Body of pancreas (tissue), 4 donors: Measurements from ENCODE around the gene COBL. TPM values are rescaled to one million over a fixed set of nuclear protein-coding genes. Genes with fewer than 3 reads are reported as not detected.

Experiments used
- ATAC-seq: fragments of 150-250 bp; one replicate; pipeline ENCODE4 v1.9.1; 2016
- DNase-seq, 4 donors: peaks; one replicate each; pipeline ENCODE4 v3.0.0-alpha.2; 2019
- H3K27ac ChIP-seq, 4 donors: fragments of 200-600 bp; sonication (generic); 1 replicate in 3 of 4; 2 replicates in 1 of 4; pipeline versions ENCODE4 v1.5.1 to v1.6.1; 2016 to 2019; ENCODE audit warnings: mild to moderate bottlenecking in 1 of 4, mixed read lengths in 1 of 4, moderate library complexity in 1 of 4
- H3K27me3 ChIP-seq, 2 donors: fragments of 200-600 bp; sonication (generic); one replicate each; pipeline ENCODE4 v1.6.0; 2016; ENCODE audit warnings: mild to moderate bottlenecking in 1 of 2
- H3K36me3 ChIP-seq, 2 donors: fragments of 200-600 bp; sonication (generic); replicated peaks in 1 of 2; 2 replicates each; pipeline ENCODE4 v1.5.1; 2016; ENCODE audit warnings: low read depth in 2 of 2; ENCODE audit not compliant: insufficient read depth in 1 of 2
- H3K4me1 ChIP-seq: fragments of 200-600 bp; sonication (generic); one replicate; pipeline ENCODE4 v1.6.0; 2016
- H3K4me3 ChIP-seq, 2 donors: fragments of 200-600 bp; sonication (generic); 1 replicate in 1 of 2; 2 replicates in 1 of 2; pipeline ENCODE4 v1.5.1; 2016 to 2019
- H3K9me3 ChIP-seq, 3 donors: fragments of 200-600 bp; sonication (generic); 1 replicate in 2 of 3; 2 replicates in 1 of 3; pipeline ENCODE4 v1.5.1; 2016
- POLR2A ChIP-seq, 3 donors: fragments of 450-650 bp; IDR thresholded peaks; one replicate each; pipeline ENCODE4 v1.6.1; 2016; ENCODE audit warnings: antibody characterized with exemption in 3 of 3, mild to moderate bottlenecking in 2 of 3
- WGBS, 2 donors: methylation state at CpG; one replicate each; pipeline ENCODE4 v1.1.5; 2017; 5-methylcytosine and 5-hydroxymethylcytosine counted together
- intact Hi-C: fragments of 100-400 bp; cut with DNase I; formaldehyde crosslinking; loops from one replicate; pipeline ENCODE4 v1.15.1; 2023
- total RNA-seq, 2 donors: library from RNA; depleted of rRNA; stranded (reverse); fragments of >200 nt; gene quantifications; one replicate each; pipeline ENCODE4 v1.1.0, GENCODE V29; 2016
- TF ChIP-seq, protein P1 (sequence below), 7 experiments: fragments of 450-650 bp in 4 of 7; fragments of 200-600 bp in 3 of 7; sonication (generic) in 3 of 7; IDR thresholded peaks; one replicate each; pipeline ENCODE4 v1.5.1; 2016 to 2019; ENCODE audit warnings: antibody characterized with exemption in 7 of 7

The COBL gene
- total RNA-seq, 2 donors from 2014 or later = 22.3 to 25.4 TPM

- 23 to 35% methylated on average over 6 of the region's 6 CpGs for WGBS, 2 donors
- ATAC-seq (no peak), DNase-seq (no peak)
- no peaks in the 10 kb centered on the region for H3K27me3 ChIP-seq
- TF ChIP-seq POLR2A (IDR thresholded peaks at IDR 0.05) = no peak
- TF ChIP-seq, protein P1, sequence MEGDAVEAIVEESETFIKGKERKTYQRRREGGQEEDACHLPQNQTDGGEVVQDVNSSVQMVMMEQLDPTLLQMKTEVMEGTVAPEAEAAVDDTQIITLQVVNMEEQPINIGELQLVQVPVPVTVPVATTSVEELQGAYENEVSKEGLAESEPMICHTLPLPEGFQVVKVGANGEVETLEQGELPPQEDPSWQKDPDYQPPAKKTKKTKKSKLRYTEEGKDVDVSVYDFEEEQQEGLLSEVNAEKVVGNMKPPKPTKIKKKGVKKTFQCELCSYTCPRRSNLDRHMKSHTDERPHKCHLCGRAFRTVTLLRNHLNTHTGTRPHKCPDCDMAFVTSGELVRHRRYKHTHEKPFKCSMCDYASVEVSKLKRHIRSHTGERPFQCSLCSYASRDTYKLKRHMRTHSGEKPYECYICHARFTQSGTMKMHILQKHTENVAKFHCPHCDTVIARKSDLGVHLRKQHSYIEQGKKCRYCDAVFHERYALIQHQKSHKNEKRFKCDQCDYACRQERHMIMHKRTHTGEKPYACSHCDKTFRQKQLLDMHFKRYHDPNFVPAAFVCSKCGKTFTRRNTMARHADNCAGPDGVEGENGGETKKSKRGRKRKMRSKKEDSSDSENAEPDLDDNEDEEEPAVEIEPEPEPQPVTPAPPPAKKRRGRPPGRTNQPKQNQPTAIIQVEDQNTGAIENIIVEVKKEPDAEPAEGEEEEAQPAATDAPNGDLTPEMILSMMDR (IDR thresholded peaks at IDR 0.05) = no peak
- peaks cover 45% of the 10 kb centered on the region for H3K4me1 ChIP-seq
- H3K36me3 ChIP-seq = no peaks in the 10 kb centered on the region
- no peak overlapping the region for H3K4me3 ChIP-seq
- H3K9me3 ChIP-seq = no peaks in the 10 kb centered on the region
- peak overlapping the region in 3 of 4 donors; percentile 92 to 96 (median 94) for H3K27ac ChIP-seq
- intact Hi-C loops = loop anchor here (10.0 kb wide), 1 partner anchor 51 kb away; no protein-coding TSS in a partner anchor
Measured at GRCh38 chr7:51313738-51314425, 2.7 kb downstream of the COBL start.

- TF ChIP-seq, protein P1 (IDR thresholded peaks at IDR 0.05) = no peak
- no peak for TF ChIP-seq POLR2A (IDR thresholded peaks at IDR 0.05)
- no peak overlapping the region for H3K4me3 ChIP-seq
- intact Hi-C loops = loop anchor here (10.0 kb wide), 1 partner anchor 52 kb away; no protein-coding TSS in a partner anchor
- H3K4me1 ChIP-seq = peaks cover 48% of the 10 kb centered on the region
- no peaks in the 10 kb centered on the region for H3K9me3 ChIP-seq
- peak overlapping the region in 3 of 4 donors; percentile 92 to 96 (median 94) for H3K27ac ChIP-seq
- no peaks in the 10 kb centered on the region for H3K36me3 ChIP-seq
- ATAC-seq (no peak), DNase-seq (no peak)
- no peaks in the 10 kb centered on the region for H3K27me3 ChIP-seq
- 52 to 57% methylated on average over 5 of the region's 5 CpGs for WGBS, 2 donors
Measured at GRCh38 chr7:51312951-51313737, 3.5 kb downstream of the COBL start.

DNA sequence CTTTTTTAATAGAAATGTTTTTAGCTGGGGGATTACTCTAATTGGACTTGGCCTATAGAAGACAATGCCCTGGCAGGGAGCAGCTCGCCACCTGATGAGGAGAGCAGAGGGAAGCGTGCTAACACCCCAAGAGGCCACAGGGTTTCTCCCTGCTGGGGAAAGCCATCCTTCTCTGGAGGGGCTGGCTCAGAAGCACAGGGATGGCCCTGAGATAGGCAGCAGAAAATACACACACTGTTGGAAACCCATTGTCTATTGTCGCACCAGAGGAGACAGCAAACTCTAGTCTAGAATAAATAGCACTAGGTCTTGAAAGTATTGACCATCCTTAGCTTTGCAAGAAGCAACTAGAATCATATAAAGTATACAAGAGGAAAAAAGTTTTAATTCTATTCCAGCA is 5.4 kb downstream of the COBL start:
- ATAC-seq = no peak
- WGBS, 2 donors = 84 to 95% methylated on average over 3 of the region's 3 CpGs
- no peak for DNase-seq
- H3K27me3 ChIP-seq = no peaks in the 10 kb centered on the region
- no peak overlapping the region for H3K27ac ChIP-seq
- intact Hi-C loops = loop anchor here (10.0 kb wide), 1 partner anchor 54 kb away; no protein-coding TSS in a partner anchor
- no peaks in the 10 kb centered on the region for H3K36me3 ChIP-seq
- peaks cover 41% of the 10 kb centered on the region for H3K4me1 ChIP-seq
- H3K4me3 ChIP-seq = no peak overlapping the region
- H3K9me3 ChIP-seq = no peaks in the 10 kb centered on the region
- TF ChIP-seq, protein P1 (IDR thresholded peaks at IDR 0.05) = no peak
- TF ChIP-seq POLR2A (IDR thresholded peaks at IDR 0.05) = no peak

DNA sequence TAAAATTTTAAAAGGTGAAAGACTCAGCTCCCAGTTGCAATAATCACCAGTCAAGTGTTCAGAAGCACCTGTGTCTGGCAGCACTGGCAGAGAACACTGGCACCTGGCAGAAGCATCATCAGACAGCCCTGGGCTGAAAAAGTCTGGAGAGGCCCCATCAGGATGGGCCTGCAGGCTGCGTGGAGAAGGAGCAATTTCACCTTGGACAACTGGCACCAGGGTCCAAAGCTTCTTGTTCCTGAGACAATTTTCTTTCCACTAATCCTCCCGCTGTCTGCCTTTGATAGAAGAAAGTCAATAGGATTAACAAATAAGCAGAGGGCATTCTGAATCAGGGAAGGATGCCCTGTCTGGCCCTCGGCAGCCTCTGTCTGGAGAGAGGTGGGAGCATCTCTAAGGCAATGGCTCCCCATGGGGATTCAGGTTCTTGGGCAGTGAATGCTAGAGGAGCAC is 6.5 kb downstream of the COBL start:
- Histone ChIP-seq H3K4me1 (peaks cover 38% of the 10 kb centered on the region), H3K36me3 (no peaks in the 10 kb centered on the region), H3K4me3 (no peak overlapping the region), H3K27me3 (no peaks in the 10 kb centered on the region), H3K27ac (no peak overlapping the region), H3K9me3 (no peaks in the 10 kb centered on the region)
- TF ChIP-seq, protein P1 (IDR thresholded peaks at IDR 0.05) = no peak
- TF ChIP-seq POLR2A (IDR thresholded peaks at IDR 0.05) = no peak
- intact Hi-C loops = loop anchor here (10.0 kb wide), 1 partner anchor 55 kb away; no protein-coding TSS in a partner anchor
- ATAC-seq (no peak), DNase-seq (no peak)
- WGBS, 2 donors = 86 to 91% methylated on average over 3 of the region's 3 CpGs
